ENCODE results near the gene PI3.

The PI3 gene

GRCh38 chr20:45189067-45189609, 14.4 kb downstream of the PI3 start:
- no peak for DNase-seq

- no peak for DNase-seq
These were observed 15.2 kb downstream of the PI3 start for GRCh38 chr20:45189861-45190260.

- DNase-seq: no peak
These were observed 17.2 kb downstream of the PI3 start for GRCh38 chr20:45191926-45192325.

GRCh38 chr20:45193331-45193730, 18.6 kb downstream of the PI3 start:
- DNase-seq: no peak

GRCh38 chr20:45206725-45207124, 32.0 kb downstream of the PI3 start, which contains the start of gene SEMG1:
Gene SEMG1, plus strand, starts transcription at chr20:45207033. Its CDS starts 21 bp downstream, at chr20:45207054.
- DNase-seq: no peak

- no peak for DNase-seq
These were observed 35.2 kb downstream of the PI3 start for GRCh38 chr20:45209924-45210323.

- no peak for DNase-seq
These were observed 37.1 kb downstream of the PI3 start for GRCh38 chr20:45211569-45212474.

- DNase-seq: no peak
These were observed 38.1 kb downstream of the PI3 start for GRCh38 chr20:45212836-45213235.

- DNase-seq: no peak
These were observed 43.4 kb downstream of the PI3 start for GRCh38 chr20:45218124-45218523.

- DNase-seq: no peak
These were observed 43.9 kb downstream of the PI3 start for GRCh38 chr20:45218636-45219035.

GRCh38 chr20:45221076-45221475, 46.4 kb downstream of the PI3 start, which contains the start of gene SEMG2:
Gene SEMG2, plus strand, starts transcription at chr20:45221373. Its CDS starts 17 bp downstream, at chr20:45221390.
- DNase-seq: no peak

GRCh38 chr20:45223136-45223535, 48.4 kb downstream of the PI3 start:
- DNase-seq: no peak
